Urothelium cell line (cell line): Measurements from ENCODE around the gene ALDH3B1.
A peak's percentile ranks its signal among the peaks of the same experiment; 100 is the strongest.

ENCODE experiments used
- DNase-seq: peaks from one replicate; pipeline ENCODE4 v3.0.0; 2011; ENCODE audit warnings: low spot score, mixed read lengths
- FAIRE-seq: peaks from 2 replicates; lab custom pipeline; 2011; peaks lifted over from hg19 to GRCh38; lab: Jason Lieb, UNC

Gene ALDH3B1

GRCh38 chr11:67996622-67997474 lies 13.3 kb upstream of the ALDH3B1 start:
- no peak for DNase-seq
- FAIRE-seq, result no peak

GRCh38 chr11:67997475-67997921 lies 12.6 kb upstream of the ALDH3B1 start:
- DNase-seq, result no peak
- no peak for FAIRE-seq

DNA sequence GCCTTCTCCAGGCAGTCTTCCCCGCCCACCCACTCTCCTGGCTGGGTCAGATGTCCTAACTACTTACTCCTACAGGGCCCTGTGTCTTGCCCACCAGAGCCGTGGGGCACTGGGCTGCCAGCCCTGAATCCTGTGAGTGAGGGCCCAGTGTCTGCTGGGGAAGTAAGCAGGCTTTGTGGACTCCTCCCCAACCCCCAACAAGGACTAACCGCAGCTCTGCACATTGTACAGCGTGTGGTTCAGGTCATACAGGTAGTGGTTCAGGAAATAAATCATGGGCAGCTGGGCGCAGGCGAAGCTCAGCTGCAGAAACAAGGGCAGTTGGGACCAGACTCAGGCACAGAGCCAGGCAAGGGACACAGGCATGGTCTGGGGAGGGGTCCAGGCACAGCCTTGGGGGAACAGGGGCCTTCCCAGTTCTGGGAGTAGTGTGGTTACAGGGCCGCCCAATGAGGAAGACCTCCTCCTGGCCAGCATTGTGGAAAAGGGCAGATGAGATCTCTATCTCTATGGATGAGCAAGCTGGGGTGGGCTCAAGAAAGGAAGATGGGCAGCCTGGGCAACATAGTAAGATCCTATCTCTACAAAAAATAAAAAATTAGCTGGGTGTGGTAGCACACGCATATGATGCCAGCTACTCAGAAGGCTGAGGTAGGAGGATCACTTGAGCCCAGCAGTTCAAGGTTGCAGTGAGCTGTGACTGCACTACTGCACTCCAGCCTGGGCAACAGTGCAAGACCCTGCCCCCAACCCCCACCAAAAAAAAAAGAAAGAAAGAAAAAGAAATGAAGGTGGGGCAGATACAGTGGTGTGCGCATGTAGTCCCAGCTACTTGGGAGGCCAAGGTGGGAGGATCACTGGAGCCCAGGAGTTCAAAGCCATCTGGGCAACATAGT lies 11.7 kb upstream of the ALDH3B1 start:
- no peak for FAIRE-seq
- no peak for DNase-seq

DNA sequence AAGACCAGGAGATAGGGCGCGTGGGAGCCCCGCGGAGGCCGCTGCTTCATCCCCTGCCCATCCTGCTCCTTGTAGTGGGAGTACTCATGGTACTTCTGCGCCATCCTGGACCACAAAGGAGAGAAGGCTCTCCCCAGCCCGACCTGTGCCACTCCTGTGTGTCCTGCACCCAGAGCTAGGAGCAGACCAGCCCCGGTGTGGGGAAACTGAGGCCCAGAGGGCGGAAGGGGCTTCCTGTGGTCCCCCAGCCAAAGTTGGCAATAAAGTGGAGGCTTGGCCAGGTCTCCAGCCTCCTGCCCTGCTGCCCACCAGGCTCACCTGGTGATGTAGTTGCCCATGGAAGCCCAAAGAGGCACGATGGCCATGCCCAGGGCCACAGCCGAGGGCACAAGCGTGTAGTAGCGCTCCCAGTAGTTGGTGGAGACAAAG lies 10.9 kb upstream of the ALDH3B1 start:
- DNase-seq (no peak), FAIRE-seq (no peak)

- no peak for FAIRE-seq
- DNase-seq, result no peak
Measured at GRCh38 chr11:67999704-68000103, 10.4 kb upstream of the ALDH3B1 start.

GRCh38 chr11:68002575-68002937 lies 7.6 kb upstream of the ALDH3B1 start:
- FAIRE-seq, result no peak
- no peak for DNase-seq

GRCh38 chr11:68002938-68003845 lies 6.9 kb upstream of the ALDH3B1 start:
- no peak for DNase-seq
- FAIRE-seq, result peak; percentile 66

- DNase-seq, result peak; percentile 92
- peak; percentile 89 for FAIRE-seq
Measured at GRCh38 chr11:68003846-68004550, 6.1 kb upstream of the ALDH3B1 start, which contains the start of gene UNC93B1. Gene UNC93B1 (minus strand): TSS chr11:68004097. CDS start chr11:68004043, 54 bp downstream.

DNA sequence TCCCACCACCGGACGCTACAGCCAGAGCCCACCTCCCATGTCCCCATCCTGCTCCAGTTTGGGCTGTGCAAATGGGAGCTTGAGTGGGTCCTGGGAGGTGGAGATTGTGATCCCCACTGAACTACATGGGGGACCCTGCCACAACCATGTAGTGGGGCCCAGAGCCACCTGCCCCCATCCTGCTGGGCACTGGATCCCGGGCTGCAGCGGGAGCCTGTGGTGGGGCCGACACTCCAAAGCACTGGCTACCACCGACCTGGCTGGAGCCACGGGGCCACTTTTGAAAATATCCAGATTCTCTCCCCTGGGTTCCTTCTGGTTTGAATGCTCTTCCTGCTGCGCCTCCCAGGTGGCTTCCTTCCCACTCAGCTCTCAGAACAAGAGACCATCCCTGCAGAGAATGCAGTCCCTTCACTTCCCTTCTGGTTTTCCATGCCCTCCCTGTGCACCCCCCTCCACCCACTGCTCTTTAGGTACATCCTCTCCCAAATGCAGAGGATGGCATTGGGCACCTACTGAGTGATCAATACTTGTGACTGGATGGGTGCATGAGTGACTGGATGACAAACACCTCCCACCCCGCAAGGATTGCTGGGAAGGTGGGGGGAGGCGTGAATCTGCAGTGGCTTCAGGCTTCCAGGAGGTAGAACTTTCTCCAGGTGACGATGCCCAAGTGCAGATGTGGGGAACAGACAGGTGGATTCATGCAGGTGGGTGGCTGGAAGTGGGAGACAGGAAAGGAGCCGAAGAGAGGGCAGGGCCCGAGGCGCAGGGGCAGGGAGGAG lies 5.4 kb upstream of the ALDH3B1 start:
- FAIRE-seq, result no peak
- DNase-seq, result no peak

DNA sequence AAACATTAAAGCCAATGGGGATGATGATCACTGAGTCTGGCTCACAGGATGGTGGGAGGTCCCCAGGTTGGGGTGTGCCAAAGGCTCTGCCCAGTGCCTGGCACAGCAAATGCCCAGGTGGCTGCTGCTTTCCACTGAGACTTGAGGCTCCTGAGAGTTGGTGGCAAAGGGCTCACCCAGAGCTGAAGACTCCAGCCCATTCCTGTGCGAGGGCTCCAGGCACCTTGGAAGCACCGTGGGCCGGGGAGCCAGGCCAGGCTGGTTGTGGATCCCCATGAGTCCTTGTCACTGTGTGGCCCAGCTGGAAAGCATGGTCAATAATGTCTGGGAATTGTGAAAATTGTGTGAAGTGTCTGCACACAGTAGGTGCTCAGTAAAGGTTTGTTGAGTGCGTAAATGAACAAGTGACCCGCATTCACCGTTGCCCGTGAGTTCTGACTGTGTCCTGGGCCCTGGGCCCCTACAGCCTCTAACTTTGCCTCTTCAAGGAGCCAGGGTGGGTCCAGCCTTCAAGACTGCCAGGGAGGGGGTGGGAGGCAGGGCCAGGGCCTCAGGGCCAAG lies 3.4 kb upstream of the ALDH3B1 start:
- FAIRE-seq, result no peak

GRCh38 chr11:68007498-68008380 lies 2.4 kb upstream of the ALDH3B1 start:
- no peak for DNase-seq
- peak; percentile 32 for FAIRE-seq

More for the DNA sequence above, 3.4 kb upstream of the ALDH3B1 start:
- no peak for DNase-seq

DNA sequence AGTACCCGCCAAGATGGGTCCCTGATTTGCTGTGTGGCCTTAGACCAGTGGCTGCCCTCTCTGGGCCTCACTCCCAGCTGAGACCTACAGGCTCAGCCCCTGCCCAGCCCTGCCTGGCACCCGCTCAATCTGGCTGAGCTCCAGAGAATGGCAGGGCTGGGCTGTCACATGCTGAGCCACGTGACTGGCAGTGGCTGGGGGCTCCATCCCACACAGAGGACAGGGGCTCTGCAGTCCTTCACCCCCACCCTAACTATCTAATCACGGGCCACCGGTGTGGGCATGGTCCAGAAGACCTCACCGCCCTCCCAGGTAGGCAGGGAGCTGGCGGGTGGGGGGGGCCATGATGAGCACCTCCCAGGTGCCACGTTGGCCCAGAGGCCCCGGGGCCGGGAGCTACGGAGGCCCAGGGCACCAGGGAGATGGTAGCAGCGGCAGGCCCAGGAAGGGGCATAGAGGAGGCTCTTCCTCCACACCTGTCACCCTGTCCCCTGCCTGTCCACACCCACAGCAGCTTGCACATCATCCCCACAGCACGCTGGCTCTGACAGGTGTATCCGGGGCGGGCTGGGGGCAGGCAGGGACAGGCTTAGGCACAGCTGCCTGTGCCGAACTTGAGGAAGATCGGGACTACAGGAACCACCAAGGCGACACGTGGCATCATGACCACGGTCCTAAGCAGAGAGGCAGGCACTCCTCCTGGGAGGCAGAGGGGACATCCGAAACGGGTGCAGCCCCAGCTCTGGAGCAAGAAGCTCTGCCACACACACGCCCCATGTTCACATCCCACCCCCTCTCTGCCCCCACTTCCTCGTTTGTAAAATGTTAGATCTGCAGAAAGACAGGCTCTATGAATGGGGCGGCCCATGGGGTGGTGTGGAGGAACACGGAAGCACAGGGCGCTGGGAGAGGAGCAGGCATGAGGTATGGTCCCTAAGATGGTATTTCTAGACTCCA lies 1.5 kb upstream of the ALDH3B1 start:
- FAIRE-seq (peak; percentile 62), DNase-seq (peak; percentile 53)

DNA sequence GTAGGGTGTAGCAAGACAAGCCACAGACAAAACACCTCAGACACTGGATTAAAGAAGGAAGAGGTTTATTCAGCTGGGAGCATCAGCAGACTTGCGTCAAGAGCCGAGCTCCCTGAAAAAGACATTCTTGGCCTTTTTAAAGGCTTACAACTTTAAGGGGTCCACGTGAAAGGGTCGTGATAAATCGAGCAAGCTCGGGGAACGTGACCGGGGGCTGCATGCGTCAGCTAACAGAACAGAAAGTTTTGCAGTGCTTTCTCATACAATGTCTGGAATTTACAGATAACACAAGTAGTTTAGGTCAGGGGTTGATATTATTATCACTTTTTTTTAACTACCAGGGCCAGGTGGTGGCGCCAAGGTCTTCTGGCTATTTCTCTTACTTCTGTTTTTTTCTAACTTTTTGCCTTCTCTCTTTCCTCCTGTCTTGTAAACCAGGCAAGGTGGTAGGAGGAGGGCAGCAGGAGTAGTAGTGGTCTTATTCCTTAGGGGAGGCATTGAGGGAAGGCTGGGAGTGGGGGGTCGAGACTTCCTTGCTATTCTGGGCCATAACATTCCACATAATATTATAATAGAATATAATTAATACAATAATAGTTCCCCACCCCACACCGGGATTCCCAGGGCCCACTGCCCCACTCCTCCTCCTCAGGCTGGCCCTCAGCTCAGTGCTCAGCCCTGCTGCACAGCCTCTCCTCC lies 587 bp upstream of the ALDH3B1 start:
- FAIRE-seq (no peak), DNase-seq (no peak)

GRCh38 chr11:68011051-68011943 lies 1.2 kb downstream of the ALDH3B1 start:
- DNase-seq, result no peak
- no peak for FAIRE-seq
